ENCODE measurements around the gene PLCXD3.

The PLCXD3 gene

GRCh38 chr5:41277476-41278245 is 232.7 kb downstream of the PLCXD3 start:
- Mint-ChIP-seq H3K27me3 (no peaks in the 10 kb centered on the region), H3K27ac (no peak overlapping the region), H3K4me1 (ENCODE audit: low read depth) (no peaks in the 10 kb centered on the region)

GRCh38 chr5:41275813-41276512 is 234.4 kb downstream of the PLCXD3 start:
- H3K27ac Mint-ChIP-seq = no peak overlapping the region
- H3K9me3 Mint-ChIP-seq = no peaks in the 10 kb centered on the region
- H3K4me1 Mint-ChIP-seq (ENCODE audit: low read depth) = no peaks in the 10 kb centered on the region
- no peak overlapping the region for H3K4me3 Mint-ChIP-seq
- H3K36me3 Mint-ChIP-seq (ENCODE audit: low read depth) = no peaks in the 10 kb centered on the region
- no peaks in the 10 kb centered on the region for H3K27me3 Mint-ChIP-seq

More at GRCh38 chr5:41277476-41278245, 232.7 kb downstream of the PLCXD3 start:
- Mint-ChIP-seq H3K4me3 (no peak overlapping the region), H3K36me3 (ENCODE audit: low read depth) (no peaks in the 10 kb centered on the region), H3K9me3 (no peaks in the 10 kb centered on the region)

DNA sequence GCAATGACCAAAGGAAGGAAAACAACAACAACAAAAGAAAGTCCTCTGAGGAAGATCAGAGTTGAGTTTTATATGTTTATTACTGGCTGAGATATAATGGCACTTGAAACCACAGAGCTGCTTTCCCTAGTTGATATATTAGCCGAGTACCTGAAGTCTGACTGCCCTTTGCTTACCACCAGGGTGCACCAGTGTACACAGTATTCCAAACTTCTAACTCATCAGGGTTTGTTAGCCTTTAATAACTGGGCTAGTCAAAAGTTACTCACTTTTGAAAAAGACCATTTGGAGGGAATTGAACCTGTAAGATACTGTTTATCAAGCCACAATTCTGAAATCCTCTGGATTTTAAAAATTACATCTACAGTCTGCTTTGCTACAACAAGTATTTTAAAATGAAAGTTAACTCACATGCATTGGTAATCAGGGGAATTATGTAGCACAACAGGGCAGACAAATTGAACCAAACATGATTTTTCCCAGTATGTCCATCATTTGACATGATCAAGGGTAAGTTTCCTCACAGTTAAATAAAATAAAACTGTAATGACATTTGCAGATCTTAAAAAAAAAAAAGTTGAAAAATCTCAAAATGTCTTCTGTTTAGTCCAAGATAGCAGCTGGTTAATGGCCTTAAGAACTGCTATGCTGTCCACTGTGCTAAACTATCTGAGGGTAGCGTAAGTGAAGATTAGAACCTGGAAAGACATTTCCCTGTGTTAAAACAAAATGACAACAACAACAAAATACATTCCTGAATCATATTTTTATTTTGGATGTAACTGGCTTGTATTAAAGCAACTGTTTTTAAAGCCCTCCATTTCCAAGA is 239.8 kb downstream of the PLCXD3 start:
- no peaks in the 10 kb centered on the region for H3K9me3 Mint-ChIP-seq
- no peak overlapping the region for H3K27ac Mint-ChIP-seq
- no peaks in the 10 kb centered on the region for H3K27me3 Mint-ChIP-seq
- no peaks in the 10 kb centered on the region for H3K4me1 Mint-ChIP-seq (ENCODE audit: low read depth)
- H3K36me3 Mint-ChIP-seq (ENCODE audit: low read depth) = no peaks in the 10 kb centered on the region
- no peak overlapping the region for H3K4me3 Mint-ChIP-seq

DNA sequence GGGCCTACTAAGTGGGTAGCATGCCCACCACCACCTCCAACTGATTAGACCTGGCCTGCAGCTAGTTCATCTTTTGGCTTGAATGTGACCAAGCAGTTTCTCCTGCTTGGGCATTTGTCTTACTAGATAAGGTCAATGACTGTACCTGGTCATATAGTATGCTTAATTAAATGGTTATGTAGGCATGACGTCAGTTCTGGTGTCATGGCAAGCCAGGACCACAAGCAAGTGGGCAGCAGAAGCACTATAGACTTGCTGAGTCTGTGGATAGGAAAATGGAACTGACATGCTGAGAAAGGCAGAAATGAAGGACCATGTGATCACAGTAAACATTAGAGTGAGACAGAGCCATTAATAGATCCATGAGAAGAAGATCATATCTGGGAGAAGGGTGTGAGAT is 241.5 kb downstream of the PLCXD3 start:
- Mint-ChIP-seq H3K27ac (no peak overlapping the region), H3K27me3 (no peaks in the 10 kb centered on the region), H3K9me3 (no peaks in the 10 kb centered on the region), H3K4me1 (ENCODE audit: low read depth) (no peaks in the 10 kb centered on the region), H3K36me3 (ENCODE audit: low read depth) (no peaks in the 10 kb centered on the region), H3K4me3 (no peak overlapping the region)

DNA sequence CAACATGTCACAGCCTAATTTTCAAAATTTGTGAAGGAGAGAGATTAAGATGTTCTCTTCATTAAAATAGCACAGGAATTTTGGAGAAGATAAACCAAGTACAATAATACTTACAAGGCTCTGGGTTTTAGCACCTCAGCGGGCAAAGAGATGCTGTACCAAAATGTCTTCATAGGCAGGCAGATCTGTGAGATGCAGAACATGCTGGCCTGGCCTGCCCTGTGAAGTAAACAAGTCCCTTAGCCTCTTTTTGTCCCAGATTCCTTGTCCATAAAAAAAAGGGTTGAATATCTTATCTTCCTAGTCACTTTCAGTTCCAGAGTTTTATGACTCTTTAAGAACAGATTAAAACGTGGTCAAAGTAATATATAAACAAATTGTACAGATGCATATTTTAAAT is 244.0 kb downstream of the PLCXD3 start:
- Mint-ChIP-seq H3K27ac (no peak overlapping the region), H3K4me1 (ENCODE audit: low read depth) (no peaks in the 10 kb centered on the region), H3K4me3 (no peak overlapping the region), H3K27me3 (peaks cover 2% of the 10 kb centered on the region), H3K36me3 (ENCODE audit: low read depth) (no peaks in the 10 kb centered on the region), H3K9me3 (no peaks in the 10 kb centered on the region)

DNA sequence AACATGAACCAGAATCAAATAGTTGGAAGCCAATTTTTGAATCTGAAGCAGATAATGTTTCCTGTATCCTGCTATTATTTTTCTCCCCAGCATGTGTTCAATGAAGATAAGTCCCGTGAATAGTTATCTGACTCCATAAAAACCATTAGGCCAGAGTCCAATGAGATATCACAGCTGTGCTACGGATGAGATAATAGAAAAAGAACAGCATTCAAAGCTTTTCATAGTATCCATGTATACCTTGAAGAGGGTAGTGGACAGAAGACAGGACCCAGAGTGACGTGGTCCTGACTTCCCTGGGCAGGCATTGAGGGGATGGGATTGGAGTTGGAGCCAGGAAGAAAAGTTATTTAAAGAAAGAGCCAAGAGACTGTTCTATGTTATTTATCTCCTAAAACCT is 246.4 kb downstream of the PLCXD3 start:
- no peaks in the 10 kb centered on the region for H3K9me3 Mint-ChIP-seq
- no peaks in the 10 kb centered on the region for H3K4me1 Mint-ChIP-seq (ENCODE audit: low read depth)
- H3K36me3 Mint-ChIP-seq (ENCODE audit: low read depth) = no peaks in the 10 kb centered on the region
- H3K27me3 Mint-ChIP-seq = peaks cover 2% of the 10 kb centered on the region
- no peak overlapping the region for H3K4me3 Mint-ChIP-seq
- no peak overlapping the region for H3K27ac Mint-ChIP-seq

GRCh38 chr5:41263335-41263734 is 247.1 kb downstream of the PLCXD3 start:
- H3K27me3 Mint-ChIP-seq = peaks cover 2% of the 10 kb centered on the region
- H3K4me1 Mint-ChIP-seq (ENCODE audit: low read depth) = no peaks in the 10 kb centered on the region
- no peak overlapping the region for H3K4me3 Mint-ChIP-seq
- no peaks in the 10 kb centered on the region for H3K9me3 Mint-ChIP-seq
- H3K27ac Mint-ChIP-seq = no peak overlapping the region
- H3K36me3 Mint-ChIP-seq (ENCODE audit: low read depth) = no peaks in the 10 kb centered on the region
